Upper lobe of left lung (tissue), 4 donors: ENCODE data around the gene TEX22.

Source experiments
- CTCF ChIP-seq, 6 experiments: fragments of 450-650 bp in 4 of 6; fragments of 200-600 bp in 2 of 6; sonication (generic) in 2 of 6; IDR thresholded peaks; one replicate each; pipeline ENCODE4 v1.5.1; 2016 to 2019; ENCODE audit warnings: antibody characterized with exemption in 6 of 6
- EP300 ChIP-seq, 4 donors: sonication (generic); formaldehyde crosslinking; IDR thresholded peaks; one replicate each; pipeline ENCODE4 v1.5.1; 2017; ENCODE audit warnings: antibody characterized with exemption in 4 of 4, control low read depth in 2 of 4
- POLR2A ChIP-seq, 4 donors: fragments of 450-650 bp; IDR thresholded peaks; one replicate each; pipeline ENCODE4 v1.5.1; 2016 to 2017; ENCODE audit warnings: antibody characterized with exemption in 4 of 4, mild to moderate bottlenecking in 2 of 4

- TF ChIP-seq POLR2A (IDR thresholded peaks at IDR 0.05) (no peak), CTCF (IDR thresholded peaks at IDR 0.05) (no peak), EP300 (IDR thresholded peaks at IDR 0.05) (no peak)
Measured at GRCh38 chr14:105392131-105393090, 5.9 kb upstream of the TEX22 start.
